SIG-M5 treated with dmso at 0.1 percent for 504 hours (cell line): ENCODE results near the gene PALD1.
A peak's percentile ranks its signal among the peaks of the same experiment; 100 is the strongest.

ENCODE experiments used
- DNase-seq: peaks from one replicate; lab custom pipeline; 2025; ENCODE audit not compliant: unreplicated experiment; lab: John Stamatoyannopoulos, UW

Gene PALD1

GRCh38 chr10:70535001-70535400 is 56.4 kb downstream of the PALD1 start:
- no peak for DNase-seq

GRCh38 chr10:70535451-70535850 is 56.9 kb downstream of the PALD1 start:
- DNase-seq = no peak

- no peak for DNase-seq
Measured at GRCh38 chr10:70536196-70536861, 57.8 kb downstream of the PALD1 start.

GRCh38 chr10:70537398-70538194 is 59.0 kb downstream of the PALD1 start:
- peak; percentile 26 for DNase-seq

GRCh38 chr10:70538195-70538520 is 59.6 kb downstream of the PALD1 start:
- no peak for DNase-seq

GRCh38 chr10:70538731-70539338 is 60.3 kb downstream of the PALD1 start:
- DNase-seq = no peak

- no peak for DNase-seq
Measured at GRCh38 chr10:70539471-70539870, 60.9 kb downstream of the PALD1 start.

- no peak for DNase-seq
Measured at GRCh38 chr10:70540089-70540788, 61.7 kb downstream of the PALD1 start.

GRCh38 chr10:70540789-70541360 is 62.3 kb downstream of the PALD1 start:
- DNase-seq = no peak

GRCh38 chr10:70541736-70542564 is 63.4 kb downstream of the PALD1 start:
- peak; percentile 47 for DNase-seq

- DNase-seq = no peak
Measured at GRCh38 chr10:70542565-70542938, 64.0 kb downstream of the PALD1 start.

- DNase-seq = no peak
Measured at GRCh38 chr10:70543911-70544310, 65.3 kb downstream of the PALD1 start.

- no peak for DNase-seq
Measured at GRCh38 chr10:70544431-70545340, 66.1 kb downstream of the PALD1 start.

GRCh38 chr10:70546584-70546983 is 68.0 kb downstream of the PALD1 start:
- DNase-seq = no peak

GRCh38 chr10:70549351-70549961 is 70.9 kb downstream of the PALD1 start:
- DNase-seq = no peak

GRCh38 chr10:70549962-70550458 is 71.4 kb downstream of the PALD1 start:
- DNase-seq = peak; percentile 28

GRCh38 chr10:70550459-70550858 is 71.9 kb downstream of the PALD1 start:
- DNase-seq = no peak

- DNase-seq = no peak
Measured at GRCh38 chr10:70551466-70551865, 72.9 kb downstream of the PALD1 start.

GRCh38 chr10:70551971-70552422 is 73.4 kb downstream of the PALD1 start:
- DNase-seq = no peak
